GM23248 (cell line): ENCODE data around the gene SPRED3.

Experiments
- EZH2 ChIP-seq: fragments of 200-600 bp; sonication (generic); IDR thresholded peaks from 2 replicates; pipeline ENCODE4 v1.6.1; 2018; ENCODE audit warnings: antibody characterized with exemption, mild to moderate bottlenecking; ENCODE audit not compliant: insufficient read depth, poor library complexity, severe bottlenecking
- EZH2phosphoT487 ChIP-seq: fragments of 200-600 bp; sonication (generic); IDR thresholded peaks from 2 replicates; pipeline ENCODE4 v1.6.1; 2018; ENCODE audit warnings: antibody characterized with exemption, moderate library complexity, mild to moderate bottlenecking, low read depth; ENCODE audit not compliant: insufficient read depth

GRCh38 chr19:38352611-38353010 lies 35.9 kb upstream of the SPRED3 start:
- TF ChIP-seq EZH2 (no peak), EZH2phosphoT487 (no peak)
